ENCODE data around the gene GFOD2. TPM values are rescaled to one million over a fixed set of nuclear protein-coding genes. Genes with fewer than 3 reads are reported as not detected.

The GFOD2 gene
- total RNA-seq, 4 donors from 2014 or later, result 8.9 to 15.4 (median 11.6) TPM

- DNase-seq, result no peak
- no peak overlapping the region for H3K27ac ChIP-seq
- peaks cover 0 to 53% of the 10 kb centered on the region in 2 donors for H3K36me3 ChIP-seq
- TF ChIP-seq POLR2A (IDR thresholded peaks at IDR 0.05), result no peak
- intact Hi-C loops (cut with DNase I; ENCODE audit: low total_unique reads), result no loop called here
- H3K9me3 ChIP-seq, result no peaks in the 10 kb centered on the region
- no peaks in the 10 kb centered on the region for H3K4me1 ChIP-seq
- no peak overlapping the region for H3K4me3 ChIP-seq
- no peak for ATAC-seq
- no peaks in the 10 kb centered on the region for H3K27me3 ChIP-seq
- in situ Hi-C loops (cut with MboI; ENCODE audit: low sequenced_read_pairs in 4 of 4), result no loop called here
These were observed 12.6 kb upstream of the GFOD2 start for GRCh38 chr16:67731753-67732095.

- Histone ChIP-seq H3K4me3 (no peak overlapping the region), H3K4me1 (no peaks in the 10 kb centered on the region), H3K27me3 (no peaks in the 10 kb centered on the region), H3K27ac (no peak overlapping the region), H3K9me3 (no peaks in the 10 kb centered on the region), H3K36me3 (peaks cover 0 to 58% of the 10 kb centered on the region in 2 donors)
- DNase-seq (no peak), ATAC-seq (no peak)
- in situ Hi-C loops (cut with MboI; ENCODE audit: low sequenced_read_pairs in 4 of 4) (no loop called here), intact Hi-C loops (cut with DNase I; ENCODE audit: low total_unique reads) (no loop called here)
- TF ChIP-seq CTCF (IDR thresholded peaks at IDR 0.05 in 4 of 5, conservative IDR thresholded peaks at IDR 0.05 in 1 of 5) (no peak), POLR2A (IDR thresholded peaks at IDR 0.05) (no peak)
These were observed 12.1 kb upstream of the GFOD2 start for GRCh38 chr16:67731071-67731752.

GRCh38 chr16:67730326-67730725 lies 11.2 kb upstream of the GFOD2 start:
- no peak overlapping the region for H3K4me3 ChIP-seq
- in situ Hi-C loops (cut with MboI; ENCODE audit: low sequenced_read_pairs in 4 of 4), result no loop called here
- no peaks in the 10 kb centered on the region for H3K9me3 ChIP-seq
- H3K4me1 ChIP-seq, result no peaks in the 10 kb centered on the region
- H3K27me3 ChIP-seq, result no peaks in the 10 kb centered on the region
- DNase-seq (no peak), ATAC-seq (no peak)
- intact Hi-C loops (cut with DNase I; ENCODE audit: low total_unique reads), result no loop called here
- no peak overlapping the region for H3K27ac ChIP-seq
- peaks cover 0 to 63% of the 10 kb centered on the region in 2 donors for H3K36me3 ChIP-seq
- TF ChIP-seq POLR2A (IDR thresholded peaks at IDR 0.05) (no peak), CTCF (IDR thresholded peaks at IDR 0.05 in 4 of 5, conservative IDR thresholded peaks at IDR 0.05 in 1 of 5) (no peak)

GRCh38 chr16:67729636-67730248 lies 10.6 kb upstream of the GFOD2 start:
- no peaks in the 10 kb centered on the region for H3K27me3 ChIP-seq
- no peaks in the 10 kb centered on the region for H3K4me1 ChIP-seq
- no peak overlapping the region for H3K4me3 ChIP-seq
- H3K9me3 ChIP-seq, result no peaks in the 10 kb centered on the region
- in situ Hi-C loops (cut with MboI; ENCODE audit: low sequenced_read_pairs in 4 of 4), result no loop called here
- ATAC-seq (no peak), DNase-seq (no peak)
- peaks cover 0 to 69% of the 10 kb centered on the region in 2 donors for H3K36me3 ChIP-seq
- intact Hi-C loops (cut with DNase I; ENCODE audit: low total_unique reads), result no loop called here
- TF ChIP-seq POLR2A (IDR thresholded peaks at IDR 0.05), result no peak
- TF ChIP-seq CTCF (IDR thresholded peaks at IDR 0.05 in 4 of 5, conservative IDR thresholded peaks at IDR 0.05 in 1 of 5), result no peak
- H3K27ac ChIP-seq, result no peak overlapping the region

- intact Hi-C loops (cut with DNase I; ENCODE audit: low total_unique reads), result no loop called here
- no peak overlapping the region for H3K27ac ChIP-seq
- DNase-seq (peak in 1 of 2 donors; percentile 10), ATAC-seq (no peak)
- peaks cover 0 to 72% of the 10 kb centered on the region in 2 donors for H3K36me3 ChIP-seq
- in situ Hi-C loops (cut with MboI; ENCODE audit: low sequenced_read_pairs in 4 of 4), result no loop called here
- TF ChIP-seq CTCF (IDR thresholded peaks at IDR 0.05 in 4 of 5, conservative IDR thresholded peaks at IDR 0.05 in 1 of 5) (no peak), POLR2A (IDR thresholded peaks at IDR 0.05) (no peak)
- no peaks in the 10 kb centered on the region for H3K4me1 ChIP-seq
- H3K27me3 ChIP-seq, result no peaks in the 10 kb centered on the region
- no peak overlapping the region for H3K4me3 ChIP-seq
- H3K9me3 ChIP-seq, result no peaks in the 10 kb centered on the region
These were observed 8.7 kb upstream of the GFOD2 start for GRCh38 chr16:67727521-67728485.

All from gastrocnemius medialis (tissue), 4 donors.